RWPE1 (cell line): ENCODE data around the gene POU2AF2.
"Not testable (repeated sequence)": the region's sequence is repeated elsewhere in the genome, so short reads cannot be mapped to it uniquely, and the experiment has no call there.

Source experiments
- CTCF ChIA-PET: fragments of 350-600 bp; sonication (Branson Sonifier 250); formaldehyde crosslinking; extraction: SDS; loops from one replicate; lab custom pipeline; 2021; lab: Yijun Ruan, JAX
- POLR2A ChIA-PET: fragments of 400-600 bp; formaldehyde crosslinking; extraction: SDS; loops from one replicate; lab custom pipeline; 2020; ENCODE audit warnings: antibody characterized with exemption; ENCODE audit not compliant: low non-redundant PET; lab: Yijun Ruan, JAX
- DNase-seq: peaks from one replicate; pipeline ENCODE4 v3.0.0; 2012; ENCODE audit warnings: low spot score
- H3K27ac ChIP-seq: fragments of 450-650 bp; 2 replicates; pipeline ENCODE4 v1.5.1; 2017
- TF ChIP-seq, protein P1 (sequence below): fragments of 450-650 bp; conservative IDR thresholded peaks from 2 replicates; pipeline ENCODE4 v1.5.1; 2017; ENCODE audit warnings: low read depth, mild to moderate bottlenecking

The POU2AF2 gene

DNA sequence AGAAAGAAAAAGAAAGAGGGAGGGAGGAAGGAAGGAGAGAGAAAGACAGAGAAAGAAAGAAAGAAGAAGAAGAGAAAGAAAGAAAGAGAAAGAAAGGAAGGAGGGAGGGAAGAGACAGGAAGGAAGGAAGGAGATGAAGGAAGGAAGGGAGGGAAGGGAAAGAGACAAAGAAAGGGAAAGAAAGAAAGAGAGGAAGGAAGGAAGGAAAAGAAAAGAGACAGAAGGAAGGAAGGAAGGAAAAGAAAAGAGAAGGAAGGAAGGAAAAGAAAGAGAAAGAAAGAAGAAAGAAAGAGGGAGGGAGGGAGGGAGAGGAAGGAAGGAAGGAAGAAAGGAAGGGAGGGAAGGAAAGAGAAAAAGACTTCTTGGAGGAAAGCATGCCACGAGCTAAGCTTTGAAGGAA, 19.1 kb downstream of the POU2AF2 start:
- TF ChIP-seq, protein P1, sequence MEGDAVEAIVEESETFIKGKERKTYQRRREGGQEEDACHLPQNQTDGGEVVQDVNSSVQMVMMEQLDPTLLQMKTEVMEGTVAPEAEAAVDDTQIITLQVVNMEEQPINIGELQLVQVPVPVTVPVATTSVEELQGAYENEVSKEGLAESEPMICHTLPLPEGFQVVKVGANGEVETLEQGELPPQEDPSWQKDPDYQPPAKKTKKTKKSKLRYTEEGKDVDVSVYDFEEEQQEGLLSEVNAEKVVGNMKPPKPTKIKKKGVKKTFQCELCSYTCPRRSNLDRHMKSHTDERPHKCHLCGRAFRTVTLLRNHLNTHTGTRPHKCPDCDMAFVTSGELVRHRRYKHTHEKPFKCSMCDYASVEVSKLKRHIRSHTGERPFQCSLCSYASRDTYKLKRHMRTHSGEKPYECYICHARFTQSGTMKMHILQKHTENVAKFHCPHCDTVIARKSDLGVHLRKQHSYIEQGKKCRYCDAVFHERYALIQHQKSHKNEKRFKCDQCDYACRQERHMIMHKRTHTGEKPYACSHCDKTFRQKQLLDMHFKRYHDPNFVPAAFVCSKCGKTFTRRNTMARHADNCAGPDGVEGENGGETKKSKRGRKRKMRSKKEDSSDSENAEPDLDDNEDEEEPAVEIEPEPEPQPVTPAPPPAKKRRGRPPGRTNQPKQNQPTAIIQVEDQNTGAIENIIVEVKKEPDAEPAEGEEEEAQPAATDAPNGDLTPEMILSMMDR = no peak
- no peak overlapping the region for H3K27ac ChIP-seq
- ChIA-PET POLR2A (no interaction called here), CTCF (no interaction called here)
- DNase-seq = no peak

DNA sequence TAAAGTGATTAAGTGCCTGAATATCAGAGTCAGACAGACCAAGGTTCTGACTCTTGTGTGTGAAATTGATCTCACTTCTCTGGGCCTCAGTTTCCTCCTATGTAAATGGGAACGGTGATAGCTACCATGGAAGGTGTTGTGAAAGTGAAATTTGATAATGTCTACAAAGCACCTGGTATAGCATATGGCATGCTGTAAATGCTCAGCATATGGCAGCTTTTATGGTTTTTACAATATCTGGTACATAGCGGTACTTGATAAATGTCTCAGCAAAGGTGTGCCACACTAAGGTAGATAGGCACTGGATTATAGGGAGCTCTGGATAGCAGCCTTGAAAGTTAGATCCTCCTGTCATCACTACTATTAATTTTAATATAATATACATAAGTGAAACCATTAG, 19.9 kb downstream of the POU2AF2 start:
- no peak for DNase-seq
- TF ChIP-seq, protein P1 = no peak
- H3K27ac ChIP-seq = no peak overlapping the region
- CTCF ChIA-PET = interaction anchor here (0.6 kb wide), 1 partner anchor 602 kb away, joined by 3 read pairs; no protein-coding TSS in a partner anchor
- POLR2A ChIA-PET = no interaction called here

DNA sequence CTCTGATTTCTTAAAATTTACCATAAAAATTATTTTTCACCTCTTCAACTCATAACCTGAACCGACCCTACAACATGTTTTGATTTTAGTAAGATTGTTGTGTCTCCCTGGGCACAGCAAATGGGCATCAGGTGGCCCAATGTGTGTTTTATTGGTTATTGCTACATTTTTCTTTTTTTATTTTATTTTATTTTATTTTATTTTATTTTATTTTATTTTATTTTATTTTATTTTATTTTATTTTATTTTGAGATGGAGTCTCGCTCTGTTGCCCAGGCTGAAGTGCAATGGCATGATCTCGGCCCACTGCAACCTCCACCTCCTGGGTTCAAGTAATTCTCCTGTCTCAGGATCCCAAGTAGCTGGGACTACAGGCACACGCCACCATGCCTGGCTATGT, 22.8 kb downstream of the POU2AF2 start:
- ChIA-PET CTCF (interaction anchor here (0.7 kb wide), 1 partner anchor 833 kb away, joined by 5 read pairs; no protein-coding TSS in a partner anchor), POLR2A (interaction anchor here (0.6 kb wide), 1 partner anchor 489 kb away, joined by 3 read pairs; no protein-coding TSS in a partner anchor)
- H3K27ac ChIP-seq, DNase-seq: not testable (repeated sequence)

DNA sequence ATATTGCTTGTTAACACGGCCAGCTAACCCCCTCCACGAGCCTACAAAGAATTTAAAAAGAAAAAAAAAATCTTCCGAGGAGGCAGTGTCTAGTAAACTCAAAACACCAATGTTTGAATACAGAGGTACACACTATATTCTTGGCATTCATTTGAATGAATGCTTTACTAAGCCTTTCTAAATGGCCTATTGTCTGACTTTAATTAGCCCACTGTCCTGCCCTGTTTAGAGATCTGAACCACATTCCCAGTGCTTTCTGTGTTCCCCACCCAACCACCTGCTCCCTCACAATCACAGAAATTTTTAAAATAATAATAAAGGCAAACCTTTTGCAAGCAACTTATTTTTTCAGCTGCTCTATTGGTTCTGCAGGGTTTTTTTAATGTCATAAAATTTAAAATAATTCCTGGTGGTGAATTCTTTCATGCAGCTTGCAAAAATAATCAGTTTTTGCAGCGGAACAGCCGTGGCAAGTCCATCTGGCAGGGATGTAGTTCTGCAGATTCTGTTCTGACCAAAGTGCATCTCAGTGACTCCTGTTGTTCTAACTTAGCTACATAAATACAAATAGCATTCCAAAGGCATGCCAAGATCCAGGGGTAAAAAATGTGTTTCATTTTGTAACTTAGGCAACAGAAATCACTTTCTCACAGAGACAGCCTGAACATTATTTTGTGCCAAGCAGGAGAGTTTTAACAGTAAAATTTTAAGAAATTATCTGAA, 23.8 kb downstream of the POU2AF2 start:
- POLR2A ChIA-PET = no interaction called here
- no peak for DNase-seq
- CTCF ChIA-PET = no interaction called here
- no peak overlapping the region for H3K27ac ChIP-seq
- TF ChIP-seq, protein P1 = no peak

DNA sequence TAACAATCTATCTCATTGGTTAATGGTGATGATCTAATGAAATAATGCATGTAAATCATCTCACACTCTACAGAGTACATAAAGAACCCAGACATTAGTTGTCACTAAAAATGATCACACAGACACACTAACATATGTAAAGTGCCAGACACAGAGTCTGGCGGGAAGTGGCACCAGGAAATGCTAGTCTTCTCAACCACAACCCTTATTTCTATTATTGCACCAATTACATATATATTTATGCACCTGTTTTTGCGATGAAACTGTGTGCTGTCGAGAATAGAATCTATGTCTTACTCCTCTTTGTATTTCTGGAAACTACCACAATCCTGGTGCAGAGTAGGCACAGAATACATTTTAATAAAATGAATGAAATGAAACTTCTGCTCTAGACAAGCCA, 26.9 kb downstream of the POU2AF2 start:
- no peak for DNase-seq
- ChIA-PET CTCF (interaction anchor here (1.1 kb wide), 1 partner anchor 174 kb away, joined by 3 read pairs; no protein-coding TSS in a partner anchor), POLR2A (no interaction called here)
- no peak overlapping the region for H3K27ac ChIP-seq
- TF ChIP-seq, protein P1 = no peak

DNA sequence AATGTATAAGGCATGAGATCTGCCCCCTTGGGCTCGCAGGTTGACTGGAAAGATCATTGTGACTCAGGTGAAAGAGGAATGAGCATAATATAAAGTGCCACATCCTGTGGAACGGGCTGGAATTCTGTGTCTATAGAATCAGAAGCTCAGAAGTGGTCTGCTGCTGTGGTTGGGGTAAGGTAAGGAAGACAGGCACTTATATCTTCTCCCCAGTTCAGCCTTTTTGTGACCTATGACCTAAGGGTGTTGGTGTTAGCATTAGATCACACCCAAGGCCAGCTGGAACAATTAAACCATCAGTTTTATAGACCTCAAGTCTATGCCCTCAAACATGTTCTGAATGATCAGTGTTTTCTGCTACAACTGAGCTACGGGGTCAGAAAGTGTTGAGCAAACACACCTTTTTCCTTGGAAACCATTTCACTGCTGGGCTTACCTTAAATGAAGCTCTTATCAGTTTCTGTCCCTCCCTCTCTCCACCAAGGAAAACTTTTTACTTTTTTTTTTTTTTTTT, 37.1 kb downstream of the POU2AF2 start:
- no peak for DNase-seq
- ChIA-PET CTCF (interaction anchor here (0.6 to 2.0 kb wide), 13 partner anchors 20 to 364 kb away, joined by 3 to 28 read pairs (median 3); no protein-coding TSS in a partner anchor), POLR2A (no interaction called here)
- H3K27ac ChIP-seq = no peak overlapping the region
- TF ChIP-seq, protein P1 = no peak
